Esophagus muscularis mucosa (tissue), 4 donors: ENCODE results near the gene FAM156B. TPM values are rescaled to one million over a fixed set of nuclear protein-coding genes. Genes with fewer than 3 reads are reported as not detected.
"Not testable (repeated sequence)": the region's sequence is repeated elsewhere in the genome, so short reads cannot be mapped to it uniquely, and the experiment has no call there.

Source experiments
- DNase-seq: peaks from one replicate; pipeline ENCODE4 v3.0.0-alpha.2; 2017; ENCODE audit errors: extremely low spot score
- H3K27ac ChIP-seq, 4 donors: fragments of 200-600 bp; sonication (generic); replicated peaks in 1 of 4; 1 replicate in 3 of 4; 2 replicates in 1 of 4; pipeline ENCODE4 v1.5.1; 2016 to 2019; ENCODE audit warnings: mild to moderate bottlenecking in 1 of 4
- H3K27me3 ChIP-seq, 4 donors: fragments of 200-600 bp; sonication (generic); one replicate each; pipeline versions ENCODE4 v1.5.1 to v1.6.0; 2016 to 2019
- H3K36me3 ChIP-seq, 4 donors: fragments of 200-600 bp; sonication (generic); one replicate each; pipeline ENCODE4 v1.5.1; 2016 to 2019
- H3K4me1 ChIP-seq, 4 donors: fragments of 200-600 bp; sonication (generic); one replicate each; pipeline ENCODE4 v1.5.1; 2016 to 2019
- H3K4me3 ChIP-seq, 4 donors: fragments of 200-600 bp; sonication (generic); 1 replicate in 2 of 4; 2 replicates in 2 of 4; pipeline ENCODE4 v1.5.1; 2016 to 2019; ENCODE audit warnings: mild to moderate bottlenecking in 4 of 4, moderate library complexity in 1 of 4
- H3K9me3 ChIP-seq, 4 donors: fragments of 200-600 bp; sonication (generic); 1 replicate in 3 of 4; 2 replicates in 1 of 4; pipeline ENCODE4 v1.5.1; 2016 to 2019
- CTCF ChIP-seq, 3 experiments: fragments of 200-600 bp in 2 of 3; fragments of 450-650 bp in 1 of 3; sonication (generic) in 2 of 3; IDR thresholded peaks; one replicate each; pipeline ENCODE4 v1.5.1; 2017 to 2019; ENCODE audit warnings: antibody characterized with exemption in 3 of 3, mild to moderate bottlenecking in 2 of 3, moderate library complexity in 1 of 3
- EP300 ChIP-seq: sonication (generic); formaldehyde crosslinking; IDR thresholded peaks from one replicate; pipeline ENCODE4 v1.6.1; 2017; ENCODE audit warnings: antibody characterized with exemption
- POLR2A ChIP-seq: fragments of 450-650 bp; IDR thresholded peaks from one replicate; pipeline ENCODE4 v1.6.1; 2017; ENCODE audit warnings: antibody characterized with exemption, moderate library complexity, mild to moderate bottlenecking, low read depth
- POLR2AphosphoS5 ChIP-seq, 2 donors: sonication (generic); formaldehyde crosslinking; IDR thresholded peaks; one replicate each; pipeline ENCODE4 v1.6.1; 2017; ENCODE audit warnings: antibody characterized with exemption in 2 of 2
- WGBS: methylation state at CpG from one replicate; pipeline ENCODE4 v1.1.5; 2018; 5-methylcytosine and 5-hydroxymethylcytosine counted together
- intact Hi-C: fragments of 100-400 bp; cut with DNase I; formaldehyde crosslinking; loops from one replicate; pipeline ENCODE4 v1.15.1; 2023
- total RNA-seq, 4 donors: library from RNA; depleted of rRNA; stranded (reverse); fragments of >200 nt; gene quantifications; one replicate each; pipeline versions ENCODE4 v1.1.0 to v1.2.1, GENCODE V29; 2016

The FAM156B gene
- 10 to 100 TPM; 11.9 to 23.4 (median 14.9) TPM for total RNA-seq

- H3K27me3 ChIP-seq, H3K27ac ChIP-seq, H3K9me3 ChIP-seq, DNase-seq, H3K4me1 ChIP-seq, H3K4me3 ChIP-seq, H3K36me3 ChIP-seq, intact Hi-C loops: not testable (repeated sequence)
- no CpG with 5 or more reads among the region's 92 CpGs for WGBS
These were observed at the start of gene FAM156B for GRCh38 chrX:52896855-52897709. Gene FAM156B (plus strand): TSS chrX:52897330. CDS start chrX:52907226, 9,896 bp downstream.

- no peak for DNase-seq
- intact Hi-C loops: no loop called here
- H3K27ac ChIP-seq: no peak overlapping the region
- no peak overlapping the region for H3K4me3 ChIP-seq
- TF ChIP-seq POLR2A: no peak
- no peak for TF ChIP-seq POLR2AphosphoS5 (IDR thresholded peaks at IDR 0.05)
- no peak for TF ChIP-seq EP300
- no peak for TF ChIP-seq CTCF (IDR thresholded peaks at IDR 0.05)
- H3K4me1 ChIP-seq: no peaks in the 10 kb centered on the region
- WGBS: 67% methylated on average over 9 of the region's 9 CpGs
- peaks cover 0 to 15% (median 0%) of the 10 kb centered on the region in 4 donors for H3K27me3 ChIP-seq
- no peaks in the 10 kb centered on the region for H3K36me3 ChIP-seq
- peaks cover 0 to 13% (median 0%) of the 10 kb centered on the region in 4 donors for H3K9me3 ChIP-seq
These were observed 44.8 kb upstream of the FAM156B start for GRCh38 chrX:52852110-52852860.

- H3K4me1 ChIP-seq, H3K9me3 ChIP-seq, DNase-seq, H3K36me3 ChIP-seq, intact Hi-C loops, H3K4me3 ChIP-seq, H3K27ac ChIP-seq: not testable (repeated sequence)
- 44% methylated on average over 4 of the region's 4 CpGs for WGBS
- H3K27me3 ChIP-seq: peaks cover 0 to 15% (median 0%) of the 10 kb centered on the region in 4 donors
These were observed 40.1 kb upstream of the FAM156B start for GRCh38 chrX:52856991-52857525.

- peaks cover 0 to 2% (median 0%) of the 10 kb centered on the region in 4 donors for H3K9me3 ChIP-seq
- no peak overlapping the region for H3K4me3 ChIP-seq
- TF ChIP-seq POLR2AphosphoS5 (IDR thresholded peaks at IDR 0.05): no peak
- TF ChIP-seq POLR2A: no peak
- no peak for TF ChIP-seq EP300
- no peak for TF ChIP-seq CTCF (IDR thresholded peaks at IDR 0.05)
- peaks cover 0 to 3% (median 0%) of the 10 kb centered on the region in 4 donors for H3K27me3 ChIP-seq
- DNase-seq: no peak
- 51% methylated on average over 6 of the region's 6 CpGs for WGBS
- no peaks in the 10 kb centered on the region for H3K36me3 ChIP-seq
- no peak overlapping the region for H3K27ac ChIP-seq
- no peaks in the 10 kb centered on the region for H3K4me1 ChIP-seq
- intact Hi-C loops: no loop called here
These were observed 31.7 kb upstream of the FAM156B start for GRCh38 chrX:52865343-52865998.

- H3K36me3 ChIP-seq: no peaks in the 10 kb centered on the region
- 80% methylated on average over 35 of the region's 35 CpGs for WGBS
- peaks cover 0 to 3% (median 0%) of the 10 kb centered on the region in 4 donors for H3K27me3 ChIP-seq
- DNase-seq: no peak
- intact Hi-C loops: no loop called here
- H3K9me3 ChIP-seq: no peaks in the 10 kb centered on the region
- TF ChIP-seq POLR2A (no peak), POLR2AphosphoS5 (IDR thresholded peaks at IDR 0.05) (no peak), EP300 (no peak), CTCF (IDR thresholded peaks at IDR 0.05) (no peak)
- H3K27ac ChIP-seq: no peak within 1 kb of the TSS
- H3K4me3 ChIP-seq: no peak within 1 kb of the TSS
- no peaks in the 10 kb centered on the region for H3K4me1 ChIP-seq
These were observed 29.4 kb upstream of the FAM156B start, which contains the start of gene XAGE3 for GRCh38 chrX:52867610-52868348. Gene XAGE3 (minus strand): TSS chrX:52868083. CDS start chrX:52867133, 950 bp downstream.
